ENCODE measurements around the gene NDUFA13. TPM values are rescaled to one million over a fixed set of nuclear protein-coding genes. Genes with fewer than 3 reads are reported as not detected.

The NDUFA13 gene
- total RNA-seq, 4 donors from 2014 or later = 57.4 to 97.2 (median 63.9) TPM

DNA sequence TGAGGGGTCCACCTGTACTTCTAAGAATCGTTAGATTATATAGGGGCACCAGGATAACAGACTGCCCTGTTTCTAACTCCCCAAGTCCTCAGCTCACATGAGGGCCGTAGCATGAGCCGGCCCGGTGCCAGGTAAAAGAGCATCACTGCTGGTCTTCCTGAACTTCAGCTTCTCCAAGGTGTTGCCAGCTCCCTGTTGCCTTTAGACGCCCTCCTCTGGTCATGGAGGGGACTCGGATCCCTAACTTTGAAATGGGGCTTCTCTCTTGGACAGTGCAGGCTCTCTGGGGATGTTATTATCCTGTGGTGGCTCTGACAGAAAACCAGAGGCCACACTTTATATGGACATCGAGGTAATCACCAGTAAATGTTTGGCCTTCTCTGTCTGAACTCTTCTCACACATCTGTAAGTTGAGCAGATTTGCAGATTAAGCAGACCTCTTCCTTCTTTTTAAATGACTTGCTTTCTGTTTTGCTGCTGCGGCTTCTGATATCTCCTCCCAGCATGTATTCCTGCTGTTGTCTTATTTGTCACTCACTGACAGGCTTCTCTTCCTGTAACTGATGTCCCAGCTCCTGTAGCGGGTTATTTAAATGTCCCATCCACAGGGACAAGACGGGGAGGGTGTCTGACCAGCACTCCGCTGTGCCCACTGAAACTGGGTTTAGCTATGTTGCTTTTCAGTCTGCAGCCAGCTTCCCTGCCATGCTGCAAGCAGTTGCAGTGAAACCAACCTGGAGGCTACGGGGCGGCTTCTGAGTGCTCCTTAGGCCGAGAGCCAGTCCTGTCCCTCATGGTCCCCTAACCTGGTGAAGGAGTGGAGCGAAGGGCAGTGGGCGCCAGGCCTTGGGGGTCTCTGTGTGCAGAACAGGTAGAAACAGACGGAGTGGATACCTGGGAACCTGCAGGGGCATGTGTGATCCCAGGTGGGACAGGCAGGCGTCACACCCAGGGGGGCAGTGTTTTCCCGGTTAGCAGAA is 39.9 kb upstream of the NDUFA13 start:
- TF ChIP-seq, protein P1, sequence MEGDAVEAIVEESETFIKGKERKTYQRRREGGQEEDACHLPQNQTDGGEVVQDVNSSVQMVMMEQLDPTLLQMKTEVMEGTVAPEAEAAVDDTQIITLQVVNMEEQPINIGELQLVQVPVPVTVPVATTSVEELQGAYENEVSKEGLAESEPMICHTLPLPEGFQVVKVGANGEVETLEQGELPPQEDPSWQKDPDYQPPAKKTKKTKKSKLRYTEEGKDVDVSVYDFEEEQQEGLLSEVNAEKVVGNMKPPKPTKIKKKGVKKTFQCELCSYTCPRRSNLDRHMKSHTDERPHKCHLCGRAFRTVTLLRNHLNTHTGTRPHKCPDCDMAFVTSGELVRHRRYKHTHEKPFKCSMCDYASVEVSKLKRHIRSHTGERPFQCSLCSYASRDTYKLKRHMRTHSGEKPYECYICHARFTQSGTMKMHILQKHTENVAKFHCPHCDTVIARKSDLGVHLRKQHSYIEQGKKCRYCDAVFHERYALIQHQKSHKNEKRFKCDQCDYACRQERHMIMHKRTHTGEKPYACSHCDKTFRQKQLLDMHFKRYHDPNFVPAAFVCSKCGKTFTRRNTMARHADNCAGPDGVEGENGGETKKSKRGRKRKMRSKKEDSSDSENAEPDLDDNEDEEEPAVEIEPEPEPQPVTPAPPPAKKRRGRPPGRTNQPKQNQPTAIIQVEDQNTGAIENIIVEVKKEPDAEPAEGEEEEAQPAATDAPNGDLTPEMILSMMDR (IDR thresholded peaks at IDR 0.05) = no peak
- ATAC-seq (ENCODE audit: low FRiP score) (no peak), DNase-seq (ENCODE audit: low spot score) (no peak)

DNA sequence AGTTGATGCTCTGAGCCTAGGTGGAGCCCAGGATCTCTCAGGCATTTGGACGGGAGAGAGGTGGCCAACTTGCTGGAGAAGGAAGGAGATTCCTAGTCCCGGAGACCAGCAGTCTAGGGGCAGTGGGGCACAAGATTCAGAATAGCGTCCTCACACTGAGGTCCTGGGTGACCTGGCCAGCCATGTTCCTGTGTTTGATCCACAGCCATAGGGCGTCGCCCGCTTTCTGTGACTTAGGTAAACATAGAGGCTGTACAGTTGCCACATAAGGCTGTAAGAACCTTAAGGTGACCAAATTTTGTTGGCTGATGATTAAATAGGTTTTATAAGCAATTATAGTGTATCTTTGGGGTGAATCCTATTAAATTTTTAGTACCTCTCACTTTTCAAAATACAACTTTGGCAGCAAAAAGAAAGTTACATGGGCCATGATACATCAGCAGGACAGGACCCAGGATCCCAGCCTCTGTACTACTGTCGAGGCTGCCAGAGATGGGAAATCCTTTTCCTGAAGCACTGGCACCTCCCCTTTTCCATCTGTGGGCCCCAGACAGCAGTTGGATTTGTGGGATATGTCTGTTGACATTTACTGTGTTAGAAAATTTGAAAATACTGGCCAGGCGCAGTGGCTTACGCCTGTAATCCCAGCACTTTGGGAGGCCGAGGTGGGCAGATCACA is 38.2 kb upstream of the NDUFA13 start:
- TF ChIP-seq, protein P1 (IDR thresholded peaks at IDR 0.05) = no peak
- no peak for ATAC-seq (ENCODE audit: low FRiP score)
- DNase-seq (ENCODE audit: low spot score) = no peak

DNA sequence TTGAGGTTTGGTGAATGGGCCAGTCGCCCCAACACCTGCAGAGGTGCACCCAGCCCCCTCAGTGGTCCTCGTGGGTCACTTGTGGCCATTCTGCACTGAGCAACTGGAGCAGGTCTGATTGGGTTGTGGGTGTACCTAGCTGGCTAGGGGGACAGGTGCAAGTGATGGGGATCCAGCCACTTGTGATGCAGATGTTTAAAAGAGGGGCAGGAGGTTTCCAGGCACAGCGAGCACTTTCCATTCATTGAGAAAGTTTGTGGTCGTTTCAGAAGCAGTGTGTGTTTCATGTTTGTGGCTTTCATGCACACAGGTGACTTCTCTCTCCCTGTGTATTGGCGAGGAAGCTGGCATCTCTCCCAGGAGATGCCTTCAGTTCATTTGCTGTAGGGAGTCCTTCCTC is 35.3 kb upstream of the NDUFA13 start:
- DNase-seq (ENCODE audit: low spot score) (no peak), ATAC-seq (ENCODE audit: low FRiP score) (no peak)
- TF ChIP-seq, protein P1 (IDR thresholded peaks at IDR 0.05) = no peak

DNA sequence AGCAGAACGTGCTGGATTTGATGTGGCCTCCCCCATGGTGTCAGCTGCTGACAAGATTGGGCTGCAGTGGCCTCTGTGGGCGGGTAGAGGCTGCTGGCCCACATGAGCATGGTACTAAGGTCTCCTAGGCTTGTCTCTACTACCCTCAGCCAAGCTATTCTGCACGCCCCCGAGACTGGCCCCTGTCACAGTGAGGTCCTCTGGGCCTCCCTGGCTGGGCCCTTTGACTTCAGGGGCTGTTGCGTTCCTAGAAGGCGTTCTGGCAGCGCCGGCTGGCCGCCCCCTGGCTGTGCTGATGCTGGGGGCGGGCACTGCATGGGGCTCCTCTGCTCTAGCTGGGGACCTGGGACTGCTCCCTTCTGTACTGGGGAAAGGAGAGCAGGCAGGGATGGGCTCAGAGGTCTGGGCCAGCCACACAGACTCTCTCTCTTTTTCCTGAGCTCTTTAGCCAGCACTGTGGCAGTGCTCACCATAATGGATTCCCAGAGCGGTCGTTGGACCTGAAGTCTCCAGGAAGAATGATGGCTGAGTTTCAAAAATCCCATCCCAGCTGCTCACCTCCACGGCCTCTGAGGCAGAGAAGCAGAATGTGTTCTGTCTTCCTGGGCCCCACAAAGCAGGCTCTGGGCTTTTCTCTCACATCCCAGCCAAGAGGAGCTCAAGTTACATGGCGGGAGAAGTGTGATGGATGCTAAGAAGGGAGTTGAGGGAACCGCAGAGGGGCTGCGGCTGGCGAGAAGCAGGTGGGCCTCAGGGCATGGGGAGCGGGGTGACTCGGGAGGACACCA is 33.0 kb upstream of the NDUFA13 start:
- no peak for DNase-seq (ENCODE audit: low spot score)
- ATAC-seq (ENCODE audit: low FRiP score) = no peak
- TF ChIP-seq, protein P1 (IDR thresholded peaks at IDR 0.05) = no peak

DNA sequence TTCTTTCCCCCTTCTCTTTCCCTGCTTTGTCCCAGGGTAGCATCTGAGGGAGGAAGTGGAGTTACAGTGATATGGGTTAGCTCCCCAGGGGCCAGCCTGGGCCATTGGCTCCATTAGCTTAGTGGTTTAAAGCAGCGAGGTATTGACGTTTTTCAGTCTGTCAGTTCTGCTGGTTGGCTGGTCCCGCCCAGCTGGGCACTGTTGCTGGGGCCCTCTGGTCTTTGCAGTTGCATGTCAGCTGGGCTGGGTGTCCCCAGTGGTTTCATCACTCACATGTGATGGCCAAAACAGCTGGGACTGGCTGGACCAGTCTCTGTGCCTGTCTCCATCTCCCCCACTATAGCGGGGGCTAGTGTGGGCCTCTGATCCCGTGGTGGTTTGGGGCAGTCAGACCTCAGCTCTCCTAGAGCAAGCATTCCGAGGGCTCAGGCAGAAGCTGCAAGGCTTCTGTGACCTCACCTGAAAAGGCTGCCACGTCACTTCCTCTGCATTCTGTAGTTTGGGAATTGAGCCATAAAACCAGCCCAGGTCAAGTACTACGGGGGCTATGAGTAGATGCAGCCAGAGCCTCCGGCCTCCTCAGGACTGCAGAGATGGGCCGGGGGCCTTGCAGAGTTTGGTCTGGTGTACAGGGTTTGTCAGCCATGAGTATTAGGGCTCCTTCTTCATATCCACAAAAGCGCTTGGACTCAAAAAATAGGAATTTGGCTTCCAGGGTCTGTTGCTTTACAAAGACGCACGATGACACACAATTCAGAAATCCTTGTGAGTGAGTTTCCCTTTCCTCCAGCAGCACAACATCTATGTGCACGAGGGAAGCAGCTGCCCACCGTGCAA is 30.6 kb upstream of the NDUFA13 start:
- TF ChIP-seq, protein P1 (IDR thresholded peaks at IDR 0.05) = no peak
- ATAC-seq (ENCODE audit: low FRiP score) (no peak), DNase-seq (ENCODE audit: low spot score) (no peak)

DNA sequence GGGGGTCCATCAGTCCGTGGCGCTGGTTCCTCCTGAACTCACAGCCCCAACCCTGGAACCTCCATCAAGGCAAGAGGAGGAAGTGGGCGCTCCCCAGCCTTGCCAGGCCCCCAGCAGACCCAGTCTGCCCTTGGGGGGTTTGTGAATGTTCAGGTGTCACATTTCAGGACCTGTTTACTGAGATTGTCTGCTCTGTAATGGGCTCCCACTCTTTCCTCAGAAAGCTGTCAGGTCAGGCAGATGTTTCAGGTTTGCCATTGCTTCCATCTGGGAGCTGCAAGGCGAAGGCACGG is 30.1 kb upstream of the NDUFA13 start:
- no peak for DNase-seq (ENCODE audit: low spot score)
- TF ChIP-seq, protein P1 (IDR thresholded peaks at IDR 0.05) = no peak
- ATAC-seq (ENCODE audit: low FRiP score) = no peak
